A549 (cell line): ENCODE data around the gene RNF144A. TPM values are rescaled to one million over a fixed set of nuclear protein-coding genes. Genes with fewer than 3 reads are reported as not detected.

Experiments
- ATAC-seq, 2 experiments: fragments of 200-7000 bp in 1 of 2; fragments of >200 bp in 1 of 2; cut with Nextera tagmentation in 1 of 2; cut with Tn5 transposase in 1 of 2; 3 replicates each; pipeline versions ENCODE4 v1.8.0 to v1.9.1; 2018 to 2020; ENCODE audit warnings: mild to moderate bottlenecking in 1 of 2, moderate library complexity in 1 of 2
- CTCF ChIA-PET: fragments of 300-600 bp; sonication (Branson Sonifier 250); formaldehyde crosslinking; extraction: SDS; loops from one replicate; lab custom pipeline; 2021; ENCODE audit warnings: antibody characterized with exemption, inconsistent platforms; lab: Yijun Ruan, JAX
- POLR2A ChIA-PET: fragments of 350-600 bp; formaldehyde crosslinking; extraction: SDS; loops from one replicate; lab custom pipeline; 2021; ENCODE audit warnings: antibody characterized with exemption, inconsistent platforms; lab: Yijun Ruan, JAX
- DNase-seq, 2 experiments: peaks; one replicate each; pipeline versions ENCODE4 v3.0.0 to v3.0.0-alpha.2; 2011 to 2016; ENCODE audit warnings: low read depth in 1 of 2, low spot score in 1 of 2
- FAIRE-seq: peaks from 2 replicates; lab custom pipeline; 2011; peaks lifted over from hg19 to GRCh38; lab: Jason Lieb, UNC
- H3K27ac ChIP-seq, 2 experiments: fragments of >200 bp; sonication (Bioruptor Twin); formaldehyde crosslinking; 3 replicates each; pipeline ENCODE4 v1.5.1; 2016 to 2017
- H3K4me1 ChIP-seq: fragments of >200 bp; sonication (Bioruptor Twin); formaldehyde crosslinking; 3 replicates; pipeline ENCODE4 v1.6.1; 2016
- H3K4me2 ChIP-seq: fragments of >200 bp; sonication (Bioruptor Twin); formaldehyde crosslinking; 3 replicates; pipeline ENCODE4 v1.6.1; 2016
- H3K4me3 ChIP-seq: fragments of >200 bp; sonication (Bioruptor Twin); formaldehyde crosslinking; 3 replicates; pipeline ENCODE4 v1.5.1; 2016
- H3K9me3 ChIP-seq: fragments of >200 bp; sonication (Bioruptor Twin); formaldehyde crosslinking; 3 replicates; pipeline ENCODE4 v1.6.1; 2016
- CBX2 ChIP-seq: fragments of 200-600 bp; sonication (generic); IDR thresholded peaks from 2 replicates; pipeline ENCODE4 v1.6.1; 2016; ENCODE audit warnings: low read depth, mild to moderate bottlenecking, borderline replicate concordance
- CBX8 ChIP-seq: fragments of 200-600 bp; sonication (generic); IDR thresholded peaks from 2 replicates; pipeline ENCODE4 v1.6.1; 2016
- CHD4 ChIP-seq: fragments of 200-600 bp; sonication (generic); IDR thresholded peaks from 2 replicates; pipeline ENCODE4 v1.6.1; 2016; ENCODE audit warnings: antibody characterized with exemption, mild to moderate bottlenecking, borderline replicate concordance
- EP300 ChIP-seq, 2 experiments: fragments of >200 bp; sonication (Bioruptor Twin); formaldehyde crosslinking; IDR thresholded peaks; 2 replicates in 1 of 2; 3 replicates in 1 of 2; pipeline ENCODE4 v1.6.1; 2016 to 2017
- FOSB ChIP-seq: fragments of 250-450 bp; sonication (Bioruptor Pico); IDR thresholded peaks from 2 replicates; pipeline ENCODE4 v1.5.0; 2020; ENCODE audit warnings: mild to moderate bottlenecking, moderate library complexity
- FOSL2 ChIP-seq, 2 experiments: fragments of 450-650 bp in 1 of 2; fragments of >200 bp in 1 of 2; sonication (Bioruptor Twin) in 1 of 2; formaldehyde crosslinking; IDR thresholded peaks; 2 replicates each; pipeline versions ENCODE4 v1.5.0 to v1.6.1; 2016 to 2020; ENCODE audit warnings: mild to moderate bottlenecking in 1 of 2, moderate library complexity in 1 of 2
- HEYL ChIP-seq: fragments of 250-450 bp; sonication (Bioruptor Pico); IDR thresholded peaks from 2 replicates; pipeline ENCODE4 v1.8.0; 2021; ENCODE audit warnings: mild to moderate bottlenecking, moderate library complexity
- HOXB5 ChIP-seq: fragments of 250-450 bp; sonication (Bioruptor Pico); IDR thresholded peaks from 2 replicates; pipeline ENCODE4 v1.5.0; 2020; ENCODE audit warnings: mild to moderate bottlenecking, moderate library complexity
- KDM5A ChIP-seq: fragments of 200-600 bp; sonication (generic); IDR thresholded peaks from 2 replicates; pipeline ENCODE4 v1.6.1; 2016; ENCODE audit warnings: antibody characterized with exemption, mild to moderate bottlenecking
- MAFK ChIP-seq: fragments of 450-650 bp; IDR thresholded peaks from 2 replicates; pipeline ENCODE4 v1.6.1; 2014; ENCODE audit not compliant: partially characterized antibody
- MYC ChIP-seq: IDR thresholded peaks from 2 replicates; pipeline ENCODE4 v1.6.1; 2012; ENCODE audit warnings: mild to moderate bottlenecking, inconsistent platforms, low read length, improper control_type of control experiment, borderline replicate concordance
- PHF8 ChIP-seq: fragments of 200-600 bp; sonication (generic); IDR thresholded peaks from 2 replicates; pipeline ENCODE4 v1.6.1; 2016; ENCODE audit warnings: low read depth, mild to moderate bottlenecking, antibody characterized with exemption, moderate library complexity, borderline replicate concordance
- RAD21 ChIP-seq, 2 experiments: fragments of >200 bp in 1 of 2; sonication (Bioruptor Twin) in 1 of 2; formaldehyde crosslinking in 1 of 2; IDR thresholded peaks in 1 of 2; conservative IDR thresholded peaks in 1 of 2; 2 replicates in 1 of 2; 3 replicates in 1 of 2; pipeline ENCODE4 v1.6.1; 2012 to 2018; ENCODE audit warnings: inconsistent platforms in 1 of 2
- RARB ChIP-seq: fragments of 250-450 bp; sonication (Bioruptor Pico); IDR thresholded peaks from 2 replicates; pipeline ENCODE4 v1.8.0; 2021; ENCODE audit warnings: mild to moderate bottlenecking, moderate library complexity
- RCOR1 ChIP-seq: fragments of 150-350 bp; IDR thresholded peaks from 2 replicates; pipeline ENCODE4 v1.6.1; 2014; ENCODE audit warnings: antibody characterized with exemption, low read length, low read depth
- RFX5 ChIP-seq: fragments of 450-650 bp; IDR thresholded peaks from 2 replicates; pipeline ENCODE4 v1.7.1; 2014; ENCODE audit warnings: antibody characterized with exemption, mild to moderate bottlenecking, moderate library complexity
- RNF2 ChIP-seq: fragments of 200-600 bp; sonication (generic); IDR thresholded peaks from 2 replicates; pipeline ENCODE4 v1.6.1; 2016; ENCODE audit warnings: low read depth, mild to moderate bottlenecking, antibody characterized with exemption, moderate library complexity, borderline replicate concordance
- SMC3 ChIP-seq: fragments of >200 bp; sonication (Bioruptor Twin); formaldehyde crosslinking; IDR thresholded peaks from 3 replicates; pipeline ENCODE4 v1.6.1; 2018; ENCODE audit warnings: inconsistent platforms
- SREBF2 ChIP-seq: fragments of 450-650 bp; IDR thresholded peaks from 2 replicates; pipeline ENCODE4 v1.6.1; 2014; ENCODE audit warnings: mild to moderate bottlenecking, moderate library complexity
- TP53 ChIP-seq: fragments of 250-450 bp; sonication (Bioruptor Pico); IDR thresholded peaks from 2 replicates; pipeline ENCODE4 v1.5.0; 2021; ENCODE audit warnings: mild to moderate bottlenecking, moderate library complexity
- ZSCAN20 ChIP-seq: fragments of 250-450 bp; sonication (Bioruptor Pico); IDR thresholded peaks from 2 replicates; pipeline ENCODE4 v1.8.0; 2022; ENCODE audit warnings: mild to moderate bottlenecking, moderate library complexity
- WGBS: methylation state at CpG from one replicate; pipeline ENCODE4 v1.1.6; 2017; ENCODE audit errors: missing lambda C conversion rate; 5-methylcytosine and 5-hydroxymethylcytosine counted together
- polyA plus RNA-seq, 4 experiments: library from polyadenylated mRNA; depleted of rRNA in 3 of 4; stranded (reverse); fragments of >200 nt; fragmentation: RNase III in 1 of 4; extraction: RNeasy Plus Mini Kit Qiagen cat#74134 plus additional on column Dnase treatment in 1 of 4; gene quantifications; 2 replicates in 3 of 4; 3 replicates in 1 of 4; pipeline ENCODE4 v1.2.3, GENCODE V29; 2011 to 2017
- TF ChIP-seq, protein P1 (sequence below): fragments of 250-450 bp; sonication (Bioruptor Pico); IDR thresholded peaks from 2 replicates; pipeline ENCODE4 v1.5.0; 2021; ENCODE audit warnings: mild to moderate bottlenecking, moderate library complexity, borderline replicate concordance
- TF ChIP-seq, protein P2 (sequence below): fragments of 250-450 bp; sonication (Bioruptor Pico); IDR thresholded peaks from 2 replicates; pipeline ENCODE4 v1.5.0; 2020; ENCODE audit warnings: low read depth, mild to moderate bottlenecking, moderate library complexity
- TF ChIP-seq, protein P3 (sequence below): IDR thresholded peaks from 2 replicates; pipeline ENCODE4 v1.6.1; 2012
- TF ChIP-seq, protein P4 (sequence below): fragments of >200 bp; sonication (Bioruptor Twin); formaldehyde crosslinking; IDR thresholded peaks from 3 replicates; pipeline ENCODE4 v1.6.1; 2016

RNF144A gene
- polyA plus RNA-seq, 2 of the 4 experiments (the other 2 are of a cell fraction), result 4.4 to 9.6 TPM

DNA sequence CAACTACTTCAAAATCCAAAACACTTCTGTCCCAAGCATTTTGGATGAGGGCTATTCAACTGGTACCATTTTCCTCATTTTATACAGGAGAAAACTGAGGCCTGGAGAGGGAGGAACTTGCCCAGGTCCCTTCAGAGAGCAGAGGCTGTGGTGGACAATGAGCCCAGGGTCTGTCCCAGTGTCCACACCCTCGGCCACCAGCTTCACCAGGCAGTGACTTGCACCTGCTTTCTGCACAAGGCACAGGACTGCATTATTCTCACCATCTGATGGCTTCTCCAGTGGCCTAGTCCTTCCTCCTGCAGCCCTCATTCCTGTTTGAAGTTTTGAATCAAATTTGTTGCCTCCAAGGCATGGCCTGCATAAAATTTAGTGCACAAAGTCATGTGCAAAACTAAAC is 53.3 kb downstream of the RNF144A start (continued):
- TF ChIP-seq, protein P1, sequence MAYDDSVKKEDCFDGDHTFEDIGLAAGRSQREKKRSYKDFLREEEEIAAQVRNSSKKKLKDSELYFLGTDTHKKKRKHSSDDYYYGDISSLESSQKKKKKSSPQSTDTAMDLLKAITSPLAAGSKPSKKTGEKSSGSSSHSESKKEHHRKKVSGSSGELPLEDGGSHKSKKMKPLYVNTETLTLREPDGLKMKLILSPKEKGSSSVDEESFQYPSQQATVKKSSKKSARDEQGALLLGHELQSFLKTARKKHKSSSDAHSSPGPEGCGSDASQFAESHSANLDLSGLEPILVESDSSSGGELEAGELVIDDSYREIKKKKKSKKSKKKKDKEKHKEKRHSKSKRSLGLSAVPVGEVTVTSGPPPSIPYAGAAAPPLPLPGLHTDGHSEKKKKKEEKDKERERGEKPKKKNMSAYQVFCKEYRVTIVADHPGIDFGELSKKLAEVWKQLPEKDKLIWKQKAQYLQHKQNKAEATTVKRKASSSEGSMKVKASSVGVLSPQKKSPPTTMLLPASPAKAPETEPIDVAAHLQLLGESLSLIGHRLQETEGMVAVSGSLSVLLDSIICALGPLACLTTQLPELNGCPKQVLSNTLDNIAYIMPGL, result no peak
- no peak for TF ChIP-seq MAFK
- TF ChIP-seq, protein P2, sequence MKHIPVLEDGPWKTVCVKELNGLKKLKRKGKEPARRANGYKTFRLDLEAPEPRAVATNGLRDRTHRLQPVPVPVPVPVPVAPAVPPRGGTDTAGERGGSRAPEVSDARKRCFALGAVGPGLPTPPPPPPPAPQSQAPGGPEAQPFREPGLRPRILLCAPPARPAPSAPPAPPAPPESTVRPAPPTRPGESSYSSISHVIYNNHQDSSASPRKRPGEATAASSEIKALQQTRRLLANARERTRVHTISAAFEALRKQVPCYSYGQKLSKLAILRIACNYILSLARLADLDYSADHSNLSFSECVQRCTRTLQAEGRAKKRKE (CRISPR knock-in tag), result no peak

- CTCF ChIA-PET, result interaction anchor here (0.6 kb wide), 1 partner anchor 54 kb away, joined by 3 read pairs; the partner anchor contains the start of gene RNF144A
- TF ChIP-seq, protein P3, sequence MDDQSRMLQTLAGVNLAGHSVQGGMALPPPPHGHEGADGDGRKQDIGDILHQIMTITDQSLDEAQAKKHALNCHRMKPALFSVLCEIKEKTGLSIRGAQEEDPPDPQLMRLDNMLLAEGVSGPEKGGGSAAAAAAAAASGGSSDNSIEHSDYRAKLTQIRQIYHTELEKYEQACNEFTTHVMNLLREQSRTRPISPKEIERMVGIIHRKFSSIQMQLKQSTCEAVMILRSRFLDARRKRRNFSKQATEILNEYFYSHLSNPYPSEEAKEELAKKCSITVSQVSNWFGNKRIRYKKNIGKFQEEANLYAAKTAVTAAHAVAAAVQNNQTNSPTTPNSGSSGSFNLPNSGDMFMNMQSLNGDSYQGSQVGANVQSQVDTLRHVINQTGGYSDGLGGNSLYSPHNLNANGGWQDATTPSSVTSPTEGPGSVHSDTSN, result no peak
- no peak for TF ChIP-seq RARB
- TF ChIP-seq RCOR1, result no peak
- TF ChIP-seq MYC, result no peak
- no peak for TF ChIP-seq MAFK
- TF ChIP-seq RAD21 (conservative IDR thresholded peaks at IDR 0.05 in 1 of 2, IDR thresholded peaks at IDR 0.05 in 1 of 2), result no peak
- no peak for TF ChIP-seq RFX5
- no peak for TF ChIP-seq KDM5A
- TF ChIP-seq, protein P4, sequence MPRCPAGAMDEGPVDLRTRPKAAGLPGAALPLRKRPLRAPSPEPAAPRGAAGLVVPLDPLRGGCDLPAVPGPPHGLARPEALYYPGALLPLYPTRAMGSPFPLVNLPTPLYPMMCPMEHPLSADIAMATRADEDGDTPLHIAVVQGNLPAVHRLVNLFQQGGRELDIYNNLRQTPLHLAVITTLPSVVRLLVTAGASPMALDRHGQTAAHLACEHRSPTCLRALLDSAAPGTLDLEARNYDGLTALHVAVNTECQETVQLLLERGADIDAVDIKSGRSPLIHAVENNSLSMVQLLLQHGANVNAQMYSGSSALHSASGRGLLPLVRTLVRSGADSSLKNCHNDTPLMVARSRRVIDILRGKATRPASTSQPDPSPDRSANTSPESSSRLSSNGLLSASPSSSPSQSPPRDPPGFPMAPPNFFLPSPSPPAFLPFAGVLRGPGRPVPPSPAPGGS, result no peak
- no peak for TF ChIP-seq RNF2
- TF ChIP-seq SMC3, result no peak
- TF ChIP-seq HOXB5, result no peak
- no peak for ATAC-seq
Observed at GRCh38 chr2:6970976-6971480, 53.8 kb downstream of the RNF144A start.

DNA sequence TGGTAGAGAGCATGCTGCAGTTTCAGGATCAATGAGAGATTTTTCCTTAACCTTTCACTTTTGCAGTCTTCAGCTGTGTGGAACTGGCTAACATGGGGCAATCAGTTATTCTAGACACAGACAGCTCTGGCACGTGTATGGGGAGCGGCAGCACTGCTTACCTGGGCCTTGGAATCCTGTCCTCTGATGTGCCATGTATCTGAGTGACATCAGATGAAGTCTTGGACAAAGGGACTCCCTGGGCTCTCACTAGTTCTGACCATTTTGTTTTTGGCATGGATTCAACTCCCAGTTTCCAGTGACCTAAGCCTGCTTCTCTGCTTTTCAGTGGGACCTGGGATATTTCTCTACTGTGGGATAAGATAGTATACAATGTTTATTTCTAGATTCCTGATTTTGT is 54.3 kb downstream of the RNF144A start:
- POLR2A ChIA-PET, result no interaction called here
- Histone ChIP-seq H3K4me3 (no peak overlapping the region), H3K27ac (no peak overlapping the region), H3K4me2 (no peak overlapping the region), H3K9me3 (no peaks in the 10 kb centered on the region), H3K4me1 (peaks cover 9% of the 10 kb centered on the region)
- WGBS, result 85% methylated on average over 2 of the region's 2 CpGs
- CTCF ChIA-PET, result interaction anchor here (0.6 to 1.3 kb wide), 2 partner anchors 55 kb away, joined by 3 read pairs; partner anchors contain the start of gene RNF144A
- no peak for DNase-seq
- no peak for TF ChIP-seq EP300 (IDR thresholded peaks at IDR 0.05)
- TF ChIP-seq RARB, result no peak
- TF ChIP-seq FOSL2 (IDR thresholded peaks at IDR 0.05), result no peak
- TF ChIP-seq FOSL2 (CRISPR knock-in tag; IDR thresholded peaks at IDR 0.05), result no peak
- TF ChIP-seq HEYL (CRISPR knock-in tag), result no peak
- no peak for TF ChIP-seq RFX5
- no peak for TF ChIP-seq FOSB
- no peak for TF ChIP-seq SMC3
- no peak for TF ChIP-seq PHF8
- TF ChIP-seq CBX8, result no peak
- TF ChIP-seq CBX2, result no peak
- no peak for TF ChIP-seq SREBF2
- no peak for TF ChIP-seq CHD4
- no peak for TF ChIP-seq TP53
- TF ChIP-seq ZSCAN20 (CRISPR knock-in tag), result no peak
- TF ChIP-seq, protein P3, result no peak
- no peak for TF ChIP-seq HOXB5
- no peak for ATAC-seq
- no peak for FAIRE-seq

More at GRCh38 chr2:6970976-6971480, 53.8 kb downstream of the RNF144A start:
- Histone ChIP-seq H3K9me3 (no peaks in the 10 kb centered on the region), H3K27ac (no peak overlapping the region), H3K4me3 (no peak overlapping the region), H3K4me2 (no peak overlapping the region), H3K4me1 (peaks cover 5% of the 10 kb centered on the region)
- POLR2A ChIA-PET, result no interaction called here
- 72% methylated on average over 4 of the region's 4 CpGs for WGBS
- FAIRE-seq (no peak), DNase-seq (no peak)
